GM10847 (cell line): Measurements from ENCODE around the gene KLK7.

Experiments
- POLR2A ChIP-seq: IDR thresholded peaks from 2 replicates; pipeline ENCODE4 v1.6.1; 2011; ENCODE audit not compliant: insufficient read length; ENCODE audit errors: extremely low read depth

The KLK7 gene

GRCh38 chr19:50983625-50984292 is at the start of gene KLK7:
KLK7 (minus strand) TSS chr19:50983917; CDS start chr19:50982399, 1,518 bp downstream.
- TF ChIP-seq POLR2A, result no peak

- TF ChIP-seq POLR2A, result no peak
Observed at GRCh38 chr19:51031880-51032225, 48.1 kb upstream of the KLK7 start.

- no peak for TF ChIP-seq POLR2A
Observed at GRCh38 chr19:51031220-51031879, 47.6 kb upstream of the KLK7 start.

GRCh38 chr19:51030631-51031030 is 46.9 kb upstream of the KLK7 start:
- no peak for TF ChIP-seq POLR2A

- no peak for TF ChIP-seq POLR2A
Observed at GRCh38 chr19:51029718-51030117, 46.0 kb upstream of the KLK7 start.

GRCh38 chr19:51027873-51028272 is 44.2 kb upstream of the KLK7 start:
- TF ChIP-seq POLR2A, result no peak

- no peak for TF ChIP-seq POLR2A
Observed at GRCh38 chr19:51027126-51027806, 43.5 kb upstream of the KLK7 start.

- no peak for TF ChIP-seq POLR2A
Observed at GRCh38 chr19:51026554-51026831, 42.8 kb upstream of the KLK7 start, which contains the start of gene KLK11. KLK11 (minus strand) TSS chr19:51026616; CDS start chr19:51025631, 985 bp downstream.

GRCh38 chr19:51025809-51026553 is 42.3 kb upstream of the KLK7 start:
- no peak for TF ChIP-seq POLR2A

- TF ChIP-seq POLR2A, result no peak
Observed at GRCh38 chr19:51025401-51025800, 41.7 kb upstream of the KLK7 start.

GRCh38 chr19:51024924-51025323 is 41.2 kb upstream of the KLK7 start:
- TF ChIP-seq POLR2A, result no peak

GRCh38 chr19:51023946-51024345 is 40.2 kb upstream of the KLK7 start:
- no peak for TF ChIP-seq POLR2A

GRCh38 chr19:51022526-51022925 is 38.8 kb upstream of the KLK7 start:
- no peak for TF ChIP-seq POLR2A

- no peak for TF ChIP-seq POLR2A
Observed at GRCh38 chr19:51020988-51021651, 37.4 kb upstream of the KLK7 start.

- no peak for TF ChIP-seq POLR2A
Observed at GRCh38 chr19:51019544-51019925, 35.8 kb upstream of the KLK7 start, which contains the start of gene KLK10. KLK10 (minus strand) TSS chr19:51019709; CDS start chr19:51019130, 579 bp downstream.

GRCh38 chr19:51018745-51019543 is 35.2 kb upstream of the KLK7 start:
- no peak for TF ChIP-seq POLR2A
